Fibroblast of upper back skin (primary cell): ENCODE measurements around the gene OS9.
"Not testable (repeated sequence)": the region's sequence is repeated elsewhere in the genome, so short reads cannot be mapped to it uniquely, and the experiment has no call there.

Experiments
- DNase-seq: peaks from one replicate; pipeline ENCODE4 v3.0.0-alpha.2; 2013

Gene OS9, protein sequence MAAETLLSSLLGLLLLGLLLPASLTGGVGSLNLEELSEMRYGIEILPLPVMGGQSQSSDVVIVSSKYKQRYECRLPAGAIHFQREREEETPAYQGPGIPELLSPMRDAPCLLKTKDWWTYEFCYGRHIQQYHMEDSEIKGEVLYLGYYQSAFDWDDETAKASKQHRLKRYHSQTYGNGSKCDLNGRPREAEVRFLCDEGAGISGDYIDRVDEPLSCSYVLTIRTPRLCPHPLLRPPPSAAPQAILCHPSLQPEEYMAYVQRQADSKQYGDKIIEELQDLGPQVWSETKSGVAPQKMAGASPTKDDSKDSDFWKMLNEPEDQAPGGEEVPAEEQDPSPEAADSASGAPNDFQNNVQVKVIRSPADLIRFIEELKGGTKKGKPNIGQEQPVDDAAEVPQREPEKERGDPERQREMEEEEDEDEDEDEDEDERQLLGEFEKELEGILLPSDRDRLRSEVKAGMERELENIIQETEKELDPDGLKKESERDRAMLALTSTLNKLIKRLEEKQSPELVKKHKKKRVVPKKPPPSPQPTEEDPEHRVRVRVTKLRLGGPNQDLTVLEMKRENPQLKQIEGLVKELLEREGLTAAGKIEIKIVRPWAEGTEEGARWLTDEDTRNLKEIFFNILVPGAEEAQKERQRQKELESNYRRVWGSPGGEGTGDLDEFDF

DNA sequence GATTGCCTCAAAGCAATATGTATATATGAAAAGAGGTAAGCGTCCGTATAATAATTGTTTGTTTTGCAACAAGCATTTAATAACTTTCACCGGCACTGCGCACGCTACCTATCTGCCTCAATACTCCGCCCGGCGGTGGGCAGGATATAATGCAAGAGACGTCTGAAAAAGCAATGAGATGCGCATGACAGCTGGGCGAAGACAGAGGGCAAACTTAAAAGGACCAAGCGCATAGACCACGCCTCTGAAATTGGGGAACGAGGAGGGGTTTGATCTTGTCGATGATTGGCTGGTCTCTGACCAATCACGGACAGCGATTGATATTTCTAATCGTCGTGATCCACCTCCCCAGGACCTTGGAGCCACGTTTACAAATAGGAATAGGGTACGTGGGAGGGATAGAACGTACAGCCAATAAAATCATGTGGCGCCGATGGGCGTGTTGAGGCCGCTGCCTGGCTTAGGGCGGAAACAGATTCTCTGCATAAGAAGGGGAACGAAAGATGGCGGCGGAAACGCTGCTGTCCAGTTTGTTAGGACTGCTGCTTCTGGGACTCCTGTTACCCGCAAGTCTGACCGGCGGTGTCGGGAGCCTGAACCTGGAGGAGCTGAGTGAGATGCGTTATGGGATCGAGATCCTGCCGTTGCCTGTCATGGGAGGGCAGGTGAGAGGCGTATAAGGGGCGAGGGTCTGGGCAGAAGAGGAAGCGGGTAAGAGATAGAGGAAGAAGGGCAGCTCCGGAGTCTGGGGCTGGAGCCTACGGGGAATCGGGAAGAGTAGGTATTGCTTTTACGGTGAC lies at the start of gene OS9:
TSS of gene OS9 (plus strand) at position 474 of the 800 bp plus-strand sequence. CDS start at position 504, 30 bp downstream.
- peak; percentile 100 for DNase-seq

DNA sequence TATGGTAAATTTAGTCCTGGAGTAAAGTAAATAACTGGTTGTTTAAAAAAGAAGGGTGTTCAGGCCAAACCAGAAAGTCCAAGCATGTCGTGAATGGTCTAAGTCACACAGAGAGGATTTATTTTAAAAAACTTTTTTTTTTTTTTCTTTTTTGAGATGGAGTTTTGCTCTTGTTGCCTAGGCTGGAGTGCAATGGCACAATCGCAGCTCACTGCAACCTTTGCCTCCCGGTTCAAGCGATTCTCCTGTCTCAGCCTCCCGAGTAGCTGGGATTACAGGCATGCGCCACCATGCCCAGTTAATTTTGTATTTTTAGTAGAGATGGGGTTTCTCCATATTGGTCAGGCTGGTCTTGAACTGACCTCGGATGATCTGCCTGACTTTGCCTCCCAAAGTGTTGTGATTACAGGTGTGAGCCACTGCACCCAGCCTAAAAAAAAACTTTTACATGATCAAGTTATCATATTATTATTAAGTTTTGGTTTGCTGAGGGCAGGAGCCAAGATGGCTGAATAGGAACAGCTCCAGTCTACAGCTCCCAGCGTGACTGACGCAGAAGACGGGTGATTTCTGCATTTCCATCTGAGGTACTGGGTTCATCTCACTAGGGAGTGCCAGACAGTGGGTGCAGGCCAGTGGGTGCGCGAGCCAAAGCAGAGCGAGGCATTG lies 47.8 kb upstream of the OS9 start:
- not testable (repeated sequence) for DNase-seq

DNA sequence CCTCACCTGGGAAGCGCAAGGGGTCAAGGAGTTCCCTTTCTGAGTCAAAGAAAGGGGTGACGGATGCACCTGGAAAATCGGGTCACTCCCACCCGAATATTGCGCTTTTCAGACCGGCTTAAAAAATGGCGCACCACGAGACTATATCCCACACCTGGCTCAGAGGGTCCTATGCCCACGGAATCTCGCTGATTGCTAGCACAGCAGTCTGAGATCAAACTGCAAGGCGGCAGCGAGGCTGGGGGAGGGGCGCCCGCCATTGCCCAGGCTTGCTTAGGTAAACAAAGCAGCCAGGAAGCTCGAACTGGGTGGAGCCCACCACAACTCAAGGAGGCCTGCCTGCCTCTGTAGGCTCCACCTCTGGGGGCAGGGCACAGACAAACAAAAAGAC lies 47.3 kb upstream of the OS9 start:
- DNase-seq = not testable (repeated sequence)

DNA sequence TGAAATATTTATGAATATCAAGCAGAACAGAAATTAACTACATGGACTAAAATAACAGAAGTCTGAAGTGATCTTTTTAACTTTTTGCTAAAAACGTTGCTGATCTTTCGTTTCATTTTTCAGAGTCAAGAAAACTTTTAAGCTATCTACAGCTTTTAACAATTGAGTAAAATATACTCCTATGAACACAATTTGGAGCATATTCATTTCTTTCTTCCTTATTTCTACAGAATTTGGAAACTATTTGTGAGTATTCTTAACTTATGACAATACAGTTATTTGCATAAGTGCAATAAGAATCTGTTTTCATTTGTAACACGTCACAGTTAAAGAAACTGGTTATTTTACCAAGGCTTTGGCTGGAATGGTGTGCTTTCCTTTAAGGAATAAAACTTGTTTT lies 39.9 kb upstream of the OS9 start:
- no peak for DNase-seq

DNA sequence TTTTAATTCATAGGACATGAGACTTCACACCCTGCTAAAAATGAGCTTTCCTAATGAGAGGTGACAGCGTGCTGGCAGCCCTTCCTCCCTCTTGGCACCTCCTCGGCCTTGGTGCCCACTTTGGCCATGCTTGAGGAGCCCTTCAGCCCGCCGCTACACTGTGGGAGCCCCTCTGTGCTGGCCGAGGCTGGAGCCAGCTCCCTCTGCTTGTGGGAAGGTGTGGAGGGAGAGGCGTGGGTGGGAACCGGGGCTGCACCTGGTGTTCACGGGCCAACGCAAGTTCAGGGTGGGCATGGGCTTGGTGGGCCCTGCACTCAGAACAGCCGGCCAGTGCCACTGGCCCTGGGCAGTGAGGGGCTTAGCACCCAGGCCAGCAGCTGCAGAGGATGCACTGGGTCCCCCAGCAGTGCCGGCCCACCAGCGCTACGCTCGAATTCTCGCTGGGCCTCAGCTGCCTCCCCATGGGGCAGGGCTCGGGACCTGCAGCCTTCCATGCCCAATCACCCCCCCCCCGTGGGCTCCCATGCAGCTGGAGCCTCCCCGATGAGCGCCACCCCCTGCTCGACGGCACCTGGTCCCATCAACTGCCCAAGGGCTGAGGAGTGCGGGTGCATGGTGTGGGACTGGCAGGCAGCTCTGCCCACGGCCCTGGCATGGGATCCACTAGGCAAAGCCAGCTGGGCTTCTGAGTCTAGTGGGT lies 38.2 kb upstream of the OS9 start:
- DNase-seq = no peak

DNA sequence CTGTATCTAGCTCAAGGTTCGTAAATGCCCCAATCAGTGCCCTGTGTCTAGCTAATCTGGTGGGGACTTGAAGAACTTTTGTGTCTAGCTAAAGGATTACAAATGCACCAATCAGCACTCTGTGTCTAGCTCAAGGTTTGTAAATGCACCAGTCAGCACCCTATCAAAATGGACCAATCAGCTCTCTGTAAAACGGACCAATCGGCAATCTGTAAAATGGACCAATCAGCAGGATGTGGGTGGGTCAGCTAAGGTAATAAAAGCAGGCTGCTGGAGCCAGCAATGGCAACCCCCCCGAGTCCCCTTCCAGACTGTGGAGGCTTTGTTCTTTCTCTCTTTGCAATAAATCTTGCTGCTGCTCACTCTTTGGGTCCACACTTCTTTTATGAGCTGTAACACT lies 37.5 kb upstream of the OS9 start:
- not testable (repeated sequence) for DNase-seq

DNA sequence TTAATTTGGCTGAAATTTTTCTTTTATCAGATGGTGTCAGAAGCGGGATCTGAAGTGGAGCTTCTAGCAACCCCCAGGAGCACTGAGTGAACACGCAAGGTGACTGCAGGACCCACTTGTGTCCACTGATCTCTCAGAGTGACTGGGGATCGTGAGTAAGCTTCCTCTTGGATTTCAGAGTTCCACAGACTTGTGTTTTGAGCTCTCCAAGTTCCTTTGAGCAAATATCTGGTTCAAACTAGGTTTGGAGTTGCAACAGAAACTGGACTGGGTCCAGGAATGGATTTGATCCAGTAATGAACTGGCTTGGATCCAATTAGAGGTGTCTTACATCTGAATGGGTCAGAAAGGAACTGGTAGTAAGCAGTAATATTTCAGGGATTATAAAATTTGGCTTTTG lies 36.2 kb upstream of the OS9 start:
- DNase-seq = peak; percentile 11

DNA sequence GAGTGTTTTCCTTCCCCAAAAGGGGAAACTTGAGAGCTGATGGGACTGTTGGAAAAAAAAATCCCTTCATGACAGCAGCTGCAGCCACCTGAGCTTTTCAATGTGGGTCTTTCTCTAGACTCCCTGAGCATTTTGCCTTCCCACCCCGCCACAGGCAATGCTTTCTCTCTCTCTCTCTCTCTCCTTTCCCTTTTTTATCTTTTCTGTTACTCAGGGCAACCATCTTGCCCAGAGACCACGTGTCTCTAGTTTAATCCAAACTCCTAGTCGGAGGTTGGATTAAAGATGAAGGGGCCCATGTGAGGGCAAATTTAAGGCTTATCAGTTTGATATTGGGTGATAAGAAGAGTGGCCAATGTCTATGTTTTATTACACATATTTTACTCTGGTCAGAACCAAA lies 35.0 kb upstream of the OS9 start:
- no peak for DNase-seq

DNA sequence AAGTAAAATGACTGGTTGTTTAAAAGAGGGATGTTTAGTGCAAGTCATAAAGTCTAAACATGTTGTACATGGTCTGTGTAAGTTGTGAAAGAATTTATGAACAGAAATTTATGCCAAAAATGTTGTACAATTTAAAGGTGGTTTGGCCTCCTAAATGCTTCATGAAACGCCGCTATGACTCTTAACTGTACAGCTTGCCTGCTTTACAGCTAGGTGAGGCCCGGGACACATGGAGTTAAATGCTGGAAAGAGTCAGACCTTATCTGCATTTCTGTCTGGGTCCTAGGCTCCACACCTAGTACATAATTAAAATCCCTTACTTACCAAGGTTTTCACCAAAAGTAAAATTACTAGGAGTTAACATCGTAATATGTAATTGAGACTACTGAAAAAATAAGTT lies 32.6 kb upstream of the OS9 start:
- no peak for DNase-seq

DNA sequence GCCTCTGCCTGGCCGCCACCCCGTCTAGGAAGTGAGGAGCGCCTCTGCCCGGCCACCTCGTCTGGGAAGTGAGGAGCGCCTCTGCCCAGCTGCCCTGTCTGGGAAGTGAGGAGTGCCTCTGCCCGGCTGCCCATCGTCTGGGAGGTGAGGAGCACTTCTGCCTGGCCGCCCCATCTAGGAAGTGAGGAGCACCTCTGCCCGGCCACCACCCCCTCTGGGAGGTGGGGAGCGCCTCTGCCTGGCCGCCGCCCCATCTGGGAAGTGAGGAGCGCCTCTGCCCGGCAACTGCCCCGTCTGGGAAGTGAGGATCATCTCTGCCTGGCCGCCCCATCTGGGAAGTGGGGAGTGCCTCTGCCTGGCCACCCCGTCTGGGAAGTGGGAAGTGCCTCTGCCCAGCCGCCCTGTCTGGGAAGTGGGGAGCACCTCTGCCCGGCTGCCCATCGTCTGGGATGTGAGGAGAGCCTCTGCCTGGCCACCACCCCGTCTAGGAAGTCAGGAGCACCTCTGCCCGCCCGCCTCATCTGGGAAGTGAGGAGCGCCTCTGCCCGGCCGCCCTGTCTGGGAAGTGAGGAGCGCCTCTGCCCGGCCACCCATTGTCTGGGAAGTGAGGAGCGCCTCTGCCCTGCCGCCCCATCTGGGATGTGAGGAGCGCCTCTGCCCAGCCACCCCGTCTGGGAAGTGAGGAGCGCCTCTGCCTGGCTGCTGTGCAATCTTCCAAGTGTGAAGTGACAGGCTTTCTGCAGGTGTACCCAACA lies 28.7 kb upstream of the OS9 start:
- DNase-seq = not testable (repeated sequence)

DNA sequence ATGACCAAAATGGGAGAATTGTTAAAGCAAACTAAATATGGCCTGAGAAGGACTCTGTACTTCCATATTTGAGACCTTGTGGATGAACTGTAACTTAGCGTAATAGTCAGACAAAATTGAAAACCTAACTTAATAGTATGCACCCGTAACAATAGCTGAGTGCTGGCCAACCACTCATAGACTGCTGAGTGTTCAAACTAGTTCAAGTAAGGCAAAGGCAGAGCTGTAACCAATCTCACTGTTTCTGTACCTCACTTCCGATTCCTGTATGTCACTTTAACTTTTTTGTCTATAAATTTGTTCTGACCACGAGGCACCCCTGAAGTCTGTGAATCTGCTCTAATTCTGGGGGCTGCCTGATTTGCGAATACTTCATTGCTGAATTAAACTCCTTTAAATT lies 27.0 kb upstream of the OS9 start:
- DNase-seq = no peak

DNA sequence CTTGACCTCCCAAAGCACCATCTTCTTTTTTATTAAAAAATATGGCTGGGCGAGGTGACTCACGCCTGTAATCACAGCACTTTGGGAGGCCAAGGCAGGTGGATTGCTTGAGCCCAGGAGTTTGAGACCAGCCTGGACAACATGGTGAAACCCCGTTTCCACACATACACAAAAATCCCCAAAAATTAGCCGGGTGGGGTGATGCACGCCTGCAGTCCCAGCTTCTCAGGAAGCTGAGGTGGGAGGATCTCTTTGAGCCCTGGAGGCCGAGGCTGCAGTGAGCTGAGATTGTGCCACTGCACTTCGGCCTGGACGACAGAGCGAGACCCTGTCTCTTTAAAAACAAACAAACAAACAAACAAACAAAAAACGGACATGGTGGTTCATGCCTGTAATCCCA lies 24.2 kb upstream of the OS9 start:
- DNase-seq = not testable (repeated sequence)

DNA sequence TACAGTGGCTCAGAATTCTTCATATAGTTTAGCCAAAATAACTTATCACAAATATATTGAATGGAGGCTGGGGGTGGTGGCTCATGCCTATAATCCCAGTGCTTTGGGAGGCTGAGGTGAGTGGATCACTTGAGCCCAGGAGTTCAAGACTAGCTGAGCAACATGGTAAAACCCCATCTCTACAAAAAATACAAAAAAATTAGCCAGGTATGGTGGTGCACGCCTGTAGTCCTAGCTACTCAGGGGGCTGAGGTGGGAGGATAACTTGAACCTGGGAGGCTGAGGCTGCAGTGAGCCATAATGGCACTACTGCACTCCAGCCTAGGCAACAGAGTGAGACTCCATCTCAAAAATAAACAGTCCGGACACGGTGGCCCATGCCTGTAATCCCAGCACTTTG lies 22.1 kb upstream of the OS9 start:
- not testable (repeated sequence) for DNase-seq

DNA sequence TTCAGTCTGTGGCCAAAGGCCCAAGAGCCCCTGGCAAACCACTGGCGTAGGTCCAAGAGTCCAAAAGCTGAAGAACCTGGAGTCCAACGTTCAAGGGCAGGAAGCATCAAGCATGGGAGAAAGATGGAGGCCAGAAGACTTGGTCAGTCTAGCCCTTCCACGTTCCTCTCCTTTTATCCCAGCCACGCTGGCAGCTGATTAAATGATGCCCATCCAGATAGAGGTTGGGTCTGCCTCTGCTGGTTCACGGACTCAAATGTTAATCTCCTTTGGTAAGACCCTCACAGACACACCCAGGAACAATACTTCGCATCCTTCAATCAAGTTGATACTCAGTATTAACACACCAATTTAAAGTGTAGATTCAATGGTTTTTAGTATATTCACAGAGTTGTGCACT lies 21.1 kb upstream of the OS9 start:
- no peak for DNase-seq

DNA sequence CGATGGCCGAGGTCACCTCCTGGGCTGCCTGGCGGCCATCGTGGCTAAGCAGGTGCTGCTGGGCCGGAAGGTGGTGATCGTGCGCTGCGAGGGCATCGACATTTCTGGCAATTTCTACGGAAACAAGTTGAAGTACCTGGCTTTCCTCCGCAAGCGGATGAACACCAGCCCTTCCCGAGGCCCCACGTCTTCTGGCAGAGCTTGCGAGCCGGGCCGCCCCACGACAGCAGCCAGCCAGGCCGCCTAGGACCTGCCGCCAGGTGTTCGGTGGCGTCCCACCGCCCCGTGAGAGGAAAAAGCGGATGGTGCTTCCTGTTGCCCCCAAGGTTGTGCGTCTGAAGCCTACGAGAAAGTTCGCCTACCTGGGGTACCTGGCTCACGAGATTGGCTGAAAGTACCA lies 19.2 kb upstream of the OS9 start:
- no peak for DNase-seq

DNA sequence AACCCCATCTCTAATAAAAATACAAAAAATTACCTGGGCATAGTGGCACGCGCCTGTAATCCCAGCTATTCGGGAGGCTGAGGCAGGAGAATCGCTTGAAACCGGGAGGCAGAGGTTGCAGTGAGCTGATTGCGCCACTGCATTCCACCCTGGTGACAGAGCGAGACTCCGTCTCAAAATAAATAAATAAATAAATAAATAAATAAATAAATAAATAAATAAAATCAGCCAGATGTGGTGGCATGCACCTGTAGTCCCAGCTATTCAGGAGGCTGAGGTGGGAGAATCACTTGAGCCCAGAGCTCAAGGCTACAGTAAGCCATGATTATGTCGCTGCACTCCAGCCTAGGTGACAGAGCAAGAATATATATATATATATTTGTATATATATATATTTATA lies 16.0 kb upstream of the OS9 start:
- not testable (repeated sequence) for DNase-seq

DNA sequence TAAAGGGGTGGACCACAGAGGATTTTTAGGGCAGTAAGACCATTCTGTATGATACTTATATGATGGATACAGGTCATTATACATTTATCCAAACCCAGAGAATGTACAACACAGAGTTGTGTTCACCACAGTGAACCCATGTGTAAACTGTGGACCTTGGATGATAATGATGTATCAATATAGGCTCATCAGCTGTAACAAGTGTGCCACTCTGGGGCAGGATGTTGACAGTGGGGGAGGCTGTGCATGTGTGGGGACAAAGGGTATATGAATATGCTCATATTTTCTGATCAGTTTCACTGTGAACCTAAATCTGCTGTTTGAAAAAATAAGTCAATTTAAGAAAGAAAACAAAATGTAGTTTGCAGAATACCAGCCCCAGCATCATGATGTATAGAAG lies 14.2 kb upstream of the OS9 start:
- DNase-seq = no peak

DNA sequence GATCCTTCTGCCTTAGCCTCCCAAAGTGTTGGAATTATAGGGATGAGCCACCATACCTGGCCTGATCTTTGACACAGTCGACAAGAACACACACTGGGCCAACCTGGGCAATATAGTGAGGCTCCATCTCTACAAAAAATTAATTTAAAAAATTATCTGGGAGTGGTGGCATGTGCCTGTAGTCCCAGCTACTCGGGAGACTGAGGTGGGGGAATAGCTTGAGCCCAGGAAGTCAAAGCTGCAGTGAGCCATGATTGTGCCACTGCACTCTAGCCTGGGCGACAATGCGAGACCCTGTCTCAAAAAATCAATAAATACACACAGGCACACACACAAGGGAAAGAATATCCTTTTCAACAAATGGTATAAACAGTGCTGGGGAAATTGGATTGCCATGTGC lies 6.1 kb upstream of the OS9 start:
- DNase-seq = no peak

DNA sequence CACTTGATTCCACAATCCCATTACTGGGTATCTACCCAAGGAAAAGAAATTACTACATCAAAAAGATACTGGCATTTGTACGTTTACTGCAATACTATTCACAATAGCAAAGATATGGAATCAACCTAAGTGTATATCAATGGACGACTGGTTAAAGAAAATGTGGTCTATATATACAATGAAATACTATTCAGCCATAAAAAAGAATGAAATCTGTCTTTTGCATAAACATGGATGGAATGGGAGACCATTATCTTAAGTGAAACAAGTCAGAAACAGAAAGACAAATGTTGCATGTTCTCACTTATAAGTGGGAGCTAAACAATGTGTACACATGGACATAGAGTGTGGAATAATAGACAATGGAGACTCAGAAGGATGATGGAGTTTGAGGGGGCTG lies 5.0 kb upstream of the OS9 start:
- DNase-seq = no peak

DNA sequence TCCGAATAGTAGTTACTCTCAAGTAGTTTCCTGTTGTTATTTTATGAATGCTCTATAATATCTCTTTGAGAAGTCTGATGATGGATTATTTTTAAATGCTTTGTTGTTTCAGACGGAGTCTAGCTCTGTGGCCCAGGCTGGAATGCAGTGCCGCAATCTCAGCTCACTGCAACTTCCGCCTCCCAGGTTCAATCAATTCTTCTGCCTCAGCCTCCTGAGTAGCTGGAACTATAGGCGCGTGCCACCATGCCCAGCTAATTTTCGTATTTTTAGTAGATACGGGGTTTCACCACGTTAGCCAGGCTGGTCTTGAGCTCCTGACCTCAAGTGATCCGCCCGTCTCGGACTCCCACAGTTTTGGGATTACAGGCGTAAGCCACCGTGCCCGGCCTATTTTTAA lies 1.4 kb upstream of the OS9 start:
- no peak for DNase-seq

DNA sequence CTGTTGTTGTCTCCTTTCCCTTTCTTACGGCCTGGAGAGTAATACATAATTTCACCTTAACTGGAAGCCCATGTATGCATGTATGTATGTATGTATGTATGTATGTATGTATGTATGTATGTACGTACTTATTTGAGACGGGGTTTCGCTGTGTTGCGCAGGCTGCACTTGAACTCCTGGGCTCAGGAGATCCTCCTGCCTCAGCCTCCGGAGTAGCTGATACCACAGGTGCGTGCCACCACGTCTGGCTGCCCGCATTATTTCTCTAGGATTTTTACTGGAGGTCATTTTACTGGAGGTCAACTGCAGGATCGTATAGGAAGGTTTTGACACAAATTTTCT lies 644 bp upstream of the OS9 start:
- no peak for DNase-seq

DNA sequence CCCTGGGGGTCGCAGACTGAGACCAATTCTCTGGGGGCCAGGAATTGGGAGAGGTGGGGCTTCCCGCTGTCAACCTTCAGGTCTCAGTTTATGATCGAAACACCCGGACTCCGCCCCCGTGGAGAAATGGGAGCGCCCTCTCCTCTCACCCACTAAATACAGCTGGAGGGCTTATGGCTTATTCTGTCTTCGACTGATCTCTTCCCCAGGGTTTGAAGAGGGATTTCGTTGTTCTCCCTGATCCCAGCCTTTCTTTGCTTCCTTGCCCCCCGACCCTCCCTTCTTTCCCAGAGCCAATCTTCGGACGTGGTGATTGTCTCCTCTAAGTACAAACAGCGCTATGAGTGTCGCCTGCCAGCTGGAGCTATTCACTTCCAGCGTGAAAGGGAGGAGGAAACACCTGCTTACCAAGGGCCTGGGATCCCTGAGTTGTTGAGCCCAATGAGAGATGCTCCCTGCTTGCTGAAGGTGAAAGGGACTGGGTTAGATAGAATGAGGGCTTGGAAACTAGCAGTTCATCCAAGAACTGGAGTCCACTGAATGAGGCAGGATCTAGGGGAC lies 607 bp downstream of the OS9 start:
- no peak for DNase-seq
